GM04503 (cell line): ENCODE results near the gene ZNF467.

Experiments used
- DNase-seq: peaks from one replicate; pipeline ENCODE4 v3.0.0-alpha.2; 2012; ENCODE audit warnings: low read depth

The ZNF467 gene

DNA sequence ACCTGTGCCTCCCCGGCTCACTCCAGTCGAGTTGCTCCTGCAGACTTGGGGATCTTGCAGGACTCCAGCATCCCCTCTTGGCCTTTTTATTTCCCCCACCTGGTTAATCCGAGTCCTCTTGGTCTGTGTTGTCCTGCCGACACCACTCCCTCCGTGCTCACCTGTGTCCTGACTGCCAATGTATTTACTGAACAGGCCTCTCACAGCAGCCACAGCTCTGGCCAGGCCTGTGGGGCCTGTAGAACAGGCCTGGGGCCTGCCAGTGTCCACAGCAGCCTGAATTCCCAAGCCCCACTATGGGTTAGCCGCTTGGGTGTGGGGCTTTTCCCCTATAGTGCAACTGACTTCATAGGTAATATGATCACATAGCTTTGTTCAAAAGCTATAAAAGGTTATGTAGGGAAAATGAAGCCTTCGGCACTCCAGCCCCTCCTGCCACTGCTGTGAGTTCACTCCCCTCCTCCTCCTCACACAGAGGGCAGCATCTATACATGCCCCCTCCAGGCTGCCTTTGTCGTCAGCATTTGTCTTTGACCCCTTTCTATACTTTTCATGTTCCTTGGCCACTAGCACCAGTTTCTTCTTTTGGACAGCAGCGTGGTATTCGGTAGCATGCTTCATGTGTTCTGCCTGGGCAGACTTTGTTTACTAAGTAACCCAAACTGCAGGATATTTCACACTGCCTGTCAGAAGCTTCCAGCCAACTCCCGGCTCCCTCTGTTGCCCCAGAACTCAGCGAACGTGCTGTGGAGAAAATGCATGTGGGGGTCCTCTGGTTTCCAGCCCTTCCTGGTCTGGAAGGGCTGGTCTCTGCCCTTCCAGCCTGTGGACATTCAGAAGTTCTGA lies 46.1 kb downstream of the ZNF467 start:
- DNase-seq: no peak

DNA sequence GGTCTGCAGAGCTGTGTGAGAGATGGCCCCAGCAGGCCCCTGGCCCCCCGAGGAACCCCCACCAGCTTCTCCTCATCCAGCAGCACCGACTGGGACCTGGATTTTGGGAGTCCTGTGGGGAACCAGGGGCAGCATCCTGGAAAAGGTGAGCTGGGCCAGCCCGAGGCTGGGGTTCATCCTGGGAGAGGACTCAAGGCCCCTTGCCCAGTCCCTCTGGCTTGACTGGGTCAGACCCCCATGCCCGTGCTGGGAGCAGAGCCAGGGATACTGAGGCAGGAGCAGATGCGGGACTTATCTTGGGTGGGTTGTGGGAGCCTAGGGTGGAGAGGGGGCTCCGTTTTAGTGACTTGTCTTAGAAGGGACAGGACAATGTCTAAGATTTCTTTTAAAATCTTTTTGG lies 47.5 kb downstream of the ZNF467 start:
- no peak for DNase-seq

DNA sequence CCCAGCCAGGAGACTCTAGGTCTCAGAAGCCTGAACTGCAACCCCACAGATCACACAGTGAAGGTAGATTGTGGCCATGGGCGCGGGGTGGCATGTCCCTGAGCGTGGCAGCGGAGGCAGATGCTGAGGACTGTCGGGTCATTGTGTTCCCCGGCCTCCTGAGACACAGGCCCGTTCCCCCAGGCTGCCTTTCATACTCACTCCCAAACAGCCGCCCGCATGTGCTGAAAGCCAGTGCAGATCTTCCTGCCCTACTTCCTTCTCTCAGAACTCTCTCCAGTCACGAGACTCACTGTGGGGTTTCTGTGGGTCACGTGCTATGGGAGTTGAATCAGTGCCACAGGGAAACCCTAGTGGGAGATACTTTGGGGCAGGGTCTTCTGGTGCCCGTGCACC lies 48.0 kb downstream of the ZNF467 start:
- no peak for DNase-seq

DNA sequence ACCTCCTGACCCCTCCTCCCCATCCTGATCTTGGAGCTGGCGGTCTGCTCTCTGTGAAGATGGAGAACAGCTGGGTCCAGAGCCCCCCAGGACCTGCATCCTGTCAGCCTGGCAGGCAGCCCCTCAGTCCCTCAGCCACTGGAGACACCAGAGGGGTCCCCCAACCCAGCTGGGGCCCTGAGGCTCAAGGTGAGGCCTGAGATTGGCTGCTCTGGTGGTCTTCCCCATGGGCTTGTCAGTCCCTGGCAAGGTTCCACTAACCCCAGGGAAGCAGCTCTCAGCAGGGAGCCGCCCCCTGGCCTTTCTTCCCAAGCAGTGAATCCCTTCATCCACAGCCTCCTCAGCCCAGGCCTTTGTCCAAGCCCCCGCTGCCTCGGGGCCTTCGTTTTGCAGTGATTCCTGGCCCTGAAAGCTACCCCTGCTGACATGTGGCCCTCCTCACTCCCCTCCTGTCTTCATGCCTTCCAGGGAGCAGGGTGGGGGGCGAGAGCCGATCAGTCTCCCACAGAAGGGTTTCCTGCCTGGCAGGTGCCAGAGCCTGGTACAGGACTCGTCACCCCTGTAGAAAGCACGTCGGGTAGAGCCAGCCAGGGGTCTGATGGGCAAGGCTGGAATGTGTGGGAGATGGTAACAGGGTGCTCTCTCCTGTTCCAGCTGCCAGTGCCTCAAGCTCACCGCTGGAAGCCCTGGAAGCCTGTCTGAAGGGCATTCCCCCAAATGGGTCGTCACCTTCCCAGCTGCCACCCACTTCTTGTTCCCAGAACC lies 48.5 kb downstream of the ZNF467 start:
- DNase-seq: no peak

GRCh38 chr7:149723795-149724495 lies 49.4 kb downstream of the ZNF467 start:
- no peak for DNase-seq

DNA sequence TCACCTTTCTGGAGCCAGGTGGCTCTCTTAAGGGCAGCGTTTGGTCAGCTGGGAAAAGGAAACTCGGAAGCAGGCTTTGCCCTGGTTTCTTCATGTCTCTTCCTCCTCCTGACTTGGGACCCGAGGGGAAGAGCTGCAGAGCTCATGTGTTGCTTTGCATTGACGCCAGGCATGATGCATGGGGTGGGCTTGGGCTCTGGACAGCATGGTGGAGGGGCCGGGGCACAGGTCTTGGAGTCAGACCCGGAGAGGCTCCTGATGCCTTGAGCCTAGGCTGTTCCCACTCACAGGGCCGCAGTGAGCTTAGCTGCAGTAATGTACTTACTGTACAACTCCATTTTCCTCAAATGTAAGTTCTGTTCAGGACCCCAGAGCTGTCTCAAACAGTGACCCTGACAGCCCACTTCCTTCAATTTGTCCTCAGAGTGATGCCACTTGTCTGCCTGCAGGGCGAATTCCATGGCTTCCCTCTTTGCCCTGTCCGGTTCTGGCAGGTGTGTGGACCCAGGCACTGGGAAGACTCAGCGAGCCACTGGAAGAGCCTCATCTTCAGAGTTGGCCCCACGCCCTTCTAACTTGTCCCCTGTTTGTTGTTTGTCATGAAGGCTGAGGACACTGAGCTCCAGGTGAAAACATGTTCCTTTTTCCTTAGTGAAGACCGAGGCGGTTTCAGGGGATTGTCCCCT lies 50.2 kb downstream of the ZNF467 start:
- no peak for DNase-seq

DNA sequence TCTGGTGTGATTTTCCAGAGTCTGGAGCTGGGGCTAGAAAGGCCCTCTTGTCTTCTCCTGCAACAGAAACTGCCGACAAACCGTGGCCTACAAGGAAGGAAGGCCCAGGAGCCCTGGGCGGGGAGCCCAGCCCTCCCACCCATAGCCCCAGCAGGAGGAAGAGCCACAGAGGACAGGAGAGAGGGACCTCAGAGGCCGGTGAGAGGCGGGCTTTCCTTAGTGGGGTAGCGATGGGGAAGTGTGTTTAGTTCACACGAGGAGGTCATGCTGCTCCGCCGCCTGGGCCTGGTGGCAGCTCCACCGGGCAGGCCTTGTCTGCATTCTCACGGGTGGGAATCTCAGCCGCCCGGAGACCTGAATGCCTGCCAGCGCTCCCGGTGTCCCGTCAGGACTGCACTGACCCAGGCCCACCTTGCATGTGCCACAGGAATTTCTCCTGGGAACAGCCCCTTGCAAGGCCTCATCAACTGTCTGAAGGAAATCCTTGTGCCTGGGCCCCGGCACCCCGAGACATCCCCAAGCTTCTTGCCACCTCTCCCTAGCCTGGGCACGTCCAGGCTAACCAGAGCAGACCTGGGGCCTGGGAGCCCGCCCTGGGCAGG lies 50.9 kb downstream of the ZNF467 start:
- DNase-seq: no peak

- no peak for DNase-seq
These were observed 52.2 kb downstream of the ZNF467 start for GRCh38 chr7:149721084-149721601.

DNA sequence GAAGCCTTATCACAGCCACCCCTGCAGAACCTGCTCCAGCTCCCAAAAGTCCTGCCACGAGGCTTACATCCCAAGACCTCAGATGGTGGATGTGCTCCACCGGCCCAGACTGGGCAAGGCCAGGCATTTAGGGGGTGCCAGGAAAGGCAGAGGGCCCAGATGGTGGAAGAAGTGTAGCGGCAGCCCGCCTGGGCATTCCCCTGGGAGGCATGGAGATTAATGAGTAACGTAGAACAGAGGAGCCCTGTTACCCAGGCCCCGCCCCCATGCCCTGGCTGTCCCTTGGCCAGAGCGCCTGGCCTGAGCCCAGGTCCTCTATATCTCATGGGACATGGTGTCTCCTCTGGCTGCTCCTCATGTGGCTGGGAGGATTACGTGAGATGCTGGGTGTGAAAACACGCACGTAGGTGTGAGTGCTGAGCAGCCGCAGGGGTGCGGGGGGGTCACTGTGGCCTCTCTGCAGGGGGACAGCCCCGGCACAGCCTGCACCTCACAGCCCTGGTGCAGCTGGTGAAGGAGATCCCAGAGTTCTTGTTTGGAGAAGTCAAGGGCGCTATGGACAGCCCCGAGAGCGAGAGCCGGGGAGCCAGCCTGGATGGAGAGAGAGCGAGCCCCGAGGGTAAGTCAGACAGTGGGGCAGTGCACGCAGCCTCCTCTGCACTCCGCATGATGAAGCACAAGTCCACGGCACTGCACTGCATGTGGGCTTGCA lies 52.9 kb downstream of the ZNF467 start:
- no peak for DNase-seq

DNA sequence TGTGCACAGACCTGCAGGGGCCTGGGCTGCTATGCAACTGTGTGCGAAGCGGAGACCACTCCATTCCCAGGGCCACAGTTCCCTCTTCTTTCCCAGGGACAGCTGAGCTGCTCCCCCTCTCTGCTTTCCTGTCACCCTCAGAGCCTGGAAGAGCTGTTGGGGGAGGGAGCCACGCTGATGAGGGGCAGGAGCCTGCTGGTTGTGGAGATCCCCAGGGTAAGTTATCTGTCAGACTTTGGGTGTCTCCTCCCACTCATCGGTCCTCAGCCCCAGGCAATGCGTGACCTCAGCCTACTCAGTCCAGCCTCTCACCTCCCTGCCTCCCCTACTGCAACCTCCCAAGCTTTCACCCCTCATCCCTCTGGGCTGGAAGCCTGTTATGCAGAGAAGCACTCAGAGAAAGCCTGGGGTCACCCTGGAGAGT lies 53.5 kb downstream of the ZNF467 start:
- no peak for DNase-seq

DNA sequence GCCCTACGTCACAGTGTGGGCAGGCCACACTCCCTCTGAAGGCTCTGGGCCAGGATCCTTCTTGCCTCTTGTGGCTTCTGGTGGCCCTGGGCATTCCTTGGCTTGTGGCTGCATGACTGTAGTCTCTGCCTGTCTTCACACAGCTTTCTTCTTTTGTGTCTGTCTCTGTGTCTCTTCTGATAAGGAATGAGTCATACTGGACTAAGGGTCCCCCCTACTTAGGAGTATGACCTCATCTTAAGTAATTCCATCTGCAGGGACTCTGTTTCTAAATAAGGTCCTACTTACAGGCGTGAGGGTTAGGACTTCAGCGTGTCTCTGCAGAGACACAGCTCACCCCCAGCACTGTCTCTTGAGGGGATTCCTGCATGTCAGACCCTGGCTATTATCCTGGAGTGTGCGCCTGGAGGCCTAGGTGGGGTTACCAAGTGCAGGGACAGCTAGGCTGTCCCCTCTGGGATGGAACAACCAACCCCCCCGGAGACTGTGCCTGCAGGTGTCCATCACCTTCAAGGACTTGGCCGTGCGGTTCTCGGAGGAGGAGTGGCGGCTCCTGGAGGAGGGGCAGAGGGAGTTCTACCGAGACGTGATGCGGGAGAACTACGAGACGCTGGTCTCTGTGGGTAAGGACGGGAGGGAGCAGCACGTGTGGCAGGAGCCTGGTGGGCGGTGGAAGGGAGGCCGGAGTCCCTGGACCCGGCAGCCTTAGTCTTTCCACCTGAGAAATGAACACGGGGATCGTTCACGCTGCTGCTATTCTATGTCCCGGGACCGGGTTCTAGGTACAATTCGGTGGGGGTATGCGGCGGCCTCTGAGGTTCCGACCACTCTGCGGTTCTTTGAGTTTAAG lies 54.1 kb downstream of the ZNF467 start:
- DNase-seq: no peak

- DNase-seq: no peak
These were observed 54.7 kb downstream of the ZNF467 start for GRCh38 chr7:149718730-149719049.

DNA sequence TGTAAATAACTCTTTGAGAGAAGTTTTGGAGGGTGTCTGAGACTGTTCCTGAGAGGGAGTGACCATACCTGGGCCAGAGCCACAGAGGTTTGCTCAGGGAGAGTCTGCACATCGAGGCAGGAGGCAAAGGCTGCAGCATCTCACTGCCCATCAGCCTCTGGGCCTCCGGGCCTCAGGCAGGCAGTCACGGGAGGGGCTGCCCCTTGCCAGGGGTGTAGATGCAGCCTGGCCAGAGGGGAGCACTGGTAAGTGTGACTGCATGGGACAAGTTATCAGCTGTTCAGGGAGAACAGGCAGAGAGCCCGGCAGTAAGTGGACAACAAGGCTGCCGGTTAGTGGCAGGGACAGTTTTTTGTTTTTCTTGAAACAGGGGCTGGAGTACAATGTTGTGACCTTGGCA lies 55.9 kb downstream of the ZNF467 start:
- DNase-seq: no peak

GRCh38 chr7:149716932-149717307 lies 56.5 kb downstream of the ZNF467 start:
- DNase-seq: no peak

DNA sequence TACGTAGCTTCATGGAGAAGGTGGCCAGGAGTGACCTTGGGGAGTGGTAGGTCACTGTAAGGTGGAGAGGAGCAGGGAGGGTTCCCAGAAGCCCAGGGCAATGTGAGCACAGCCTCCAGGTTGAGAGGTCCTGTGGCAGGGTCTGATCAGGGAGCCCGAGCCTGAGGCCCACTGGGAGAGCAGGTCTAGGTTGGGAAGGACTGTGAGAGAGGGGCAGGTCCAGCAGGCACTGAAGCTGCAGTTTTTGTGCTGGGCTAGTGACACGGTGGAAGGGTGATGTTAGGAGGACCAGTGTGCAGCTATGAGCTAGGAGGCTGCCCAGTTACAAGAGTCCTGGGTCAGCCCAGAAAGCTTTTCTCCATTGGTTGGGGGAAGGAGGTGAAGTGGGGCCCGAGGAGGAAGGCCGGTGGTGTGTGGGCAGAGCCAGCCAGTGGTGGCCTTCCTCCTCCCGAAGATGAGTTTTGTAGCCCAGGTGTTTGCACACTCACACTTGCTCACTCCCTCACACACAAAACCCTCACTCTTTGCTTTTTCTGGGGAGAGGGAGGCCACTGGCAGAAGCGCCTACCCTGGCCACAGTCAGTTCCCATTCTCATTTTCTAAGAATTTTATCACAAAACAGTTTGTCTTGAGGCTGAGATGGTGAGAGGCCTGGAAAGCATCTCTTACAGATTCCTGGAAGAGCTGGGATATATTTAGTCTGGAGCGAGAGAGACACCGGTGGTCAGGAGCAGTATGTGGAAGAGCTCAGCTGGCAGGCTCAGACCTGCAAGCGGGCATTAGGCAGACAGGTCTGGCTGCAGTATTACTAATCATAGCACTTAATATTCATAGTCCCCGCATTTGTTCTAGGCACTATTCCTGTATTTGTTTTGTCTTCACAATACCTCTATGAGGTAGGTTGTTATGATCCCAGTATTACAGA lies 57.1 kb downstream of the ZNF467 start:
- no peak for DNase-seq

DNA sequence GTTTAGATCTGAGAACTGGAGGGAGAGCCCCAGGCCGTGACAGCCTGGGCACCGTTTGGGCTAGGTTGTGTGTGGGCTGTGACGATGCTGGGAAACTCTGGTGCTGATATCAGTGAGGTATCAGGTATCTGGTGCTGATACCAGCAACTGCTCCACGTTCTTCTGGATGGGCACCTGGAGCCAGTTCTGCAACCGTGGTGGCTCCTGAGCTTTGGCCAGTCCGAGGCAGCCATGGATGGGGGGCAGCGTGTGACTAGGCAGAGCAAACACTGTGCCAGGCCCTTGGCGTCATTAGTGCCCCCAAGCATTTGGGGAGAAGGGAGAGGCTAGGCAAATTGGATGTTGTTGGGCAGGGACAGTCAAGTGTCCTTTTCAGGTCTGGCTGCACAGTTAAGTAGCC lies 57.9 kb downstream of the ZNF467 start:
- no peak for DNase-seq

DNA sequence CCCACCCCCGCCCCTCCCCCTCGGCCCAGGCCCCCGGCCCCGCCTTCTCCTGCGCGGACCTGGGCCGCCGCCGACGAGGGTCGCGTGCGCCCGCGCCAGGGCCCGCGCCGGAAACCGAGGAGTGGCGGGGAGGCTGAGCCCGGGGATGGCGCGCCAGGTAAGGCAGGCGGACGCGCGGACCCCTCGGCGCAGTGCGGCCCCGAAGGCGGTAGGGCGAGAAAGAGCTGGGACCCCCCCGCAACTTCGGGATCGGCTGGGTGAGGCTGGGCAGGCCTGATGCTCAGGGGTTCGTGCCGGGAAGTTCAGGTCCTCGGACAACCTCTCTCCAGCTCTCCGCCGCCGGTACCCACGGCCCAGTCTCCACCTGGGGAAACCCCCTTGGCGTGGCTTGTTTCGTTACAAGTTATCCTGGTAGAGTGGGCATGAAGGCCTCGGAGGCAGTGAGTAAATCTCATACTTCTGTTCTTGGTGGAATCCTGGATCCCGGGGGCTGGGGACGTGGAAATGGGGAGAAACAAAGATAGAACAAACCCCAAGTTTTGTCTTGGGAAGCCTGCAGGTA lies 58.4 kb downstream of the ZNF467 start:
- DNase-seq: no peak
